Epithelial cell of prostate (primary cell): Measurements from ENCODE around the gene PSMA5.
A peak's percentile ranks its signal among the peaks of the same experiment; 100 is the strongest.
"Not testable (repeated sequence)": the region's sequence is repeated elsewhere in the genome, so short reads cannot be mapped to it uniquely, and the experiment has no call there.

ENCODE experiments used
- DNase-seq: peaks from one replicate; pipeline ENCODE4 v3.0.0-alpha.2; 2011; ENCODE audit warnings: low read depth, low spot score
- H3K27ac ChIP-seq: fragments of 450-650 bp; 2 replicates; pipeline ENCODE4 v1.5.1; 2017; ENCODE audit warnings: mild to moderate bottlenecking

The PSMA5 gene

GRCh38 chr1:109426281-109427170 is at the start of gene PSMA5:
TSS of gene PSMA5 (minus strand) at chr1:109426448. CDS start at chr1:109426330, 118 bp downstream.
- DNase-seq = peak; percentile 99

GRCh38 chr1:109475261-109475660 is 49.0 kb upstream of the PSMA5 start:
- no peak for DNase-seq
- no peak overlapping the region for H3K27ac ChIP-seq

More at GRCh38 chr1:109426281-109427170, at the start of gene PSMA5:
- peak within 1 kb of the TSS; percentile 88 for H3K27ac ChIP-seq

DNA sequence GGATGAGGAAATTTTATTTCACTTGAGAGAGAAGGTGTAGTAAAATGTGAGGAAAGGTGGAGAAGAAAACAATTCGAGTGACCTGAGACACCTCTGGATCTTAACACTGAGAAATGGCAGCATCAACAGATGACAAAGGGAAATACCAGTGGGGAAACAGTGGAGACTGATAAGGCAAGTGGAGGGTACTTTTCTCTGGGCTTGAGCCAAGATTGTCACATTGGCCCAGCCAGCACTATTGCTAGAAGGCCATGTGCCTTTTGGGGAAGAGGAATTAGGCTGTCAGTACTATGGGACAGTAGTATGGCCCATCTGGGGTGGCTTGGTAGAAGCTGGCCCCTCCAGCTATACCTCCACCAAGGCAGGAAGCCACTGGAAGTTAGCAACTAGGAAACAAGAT is 48.4 kb upstream of the PSMA5 start:
- H3K27ac ChIP-seq = no peak overlapping the region
- DNase-seq = no peak

DNA sequence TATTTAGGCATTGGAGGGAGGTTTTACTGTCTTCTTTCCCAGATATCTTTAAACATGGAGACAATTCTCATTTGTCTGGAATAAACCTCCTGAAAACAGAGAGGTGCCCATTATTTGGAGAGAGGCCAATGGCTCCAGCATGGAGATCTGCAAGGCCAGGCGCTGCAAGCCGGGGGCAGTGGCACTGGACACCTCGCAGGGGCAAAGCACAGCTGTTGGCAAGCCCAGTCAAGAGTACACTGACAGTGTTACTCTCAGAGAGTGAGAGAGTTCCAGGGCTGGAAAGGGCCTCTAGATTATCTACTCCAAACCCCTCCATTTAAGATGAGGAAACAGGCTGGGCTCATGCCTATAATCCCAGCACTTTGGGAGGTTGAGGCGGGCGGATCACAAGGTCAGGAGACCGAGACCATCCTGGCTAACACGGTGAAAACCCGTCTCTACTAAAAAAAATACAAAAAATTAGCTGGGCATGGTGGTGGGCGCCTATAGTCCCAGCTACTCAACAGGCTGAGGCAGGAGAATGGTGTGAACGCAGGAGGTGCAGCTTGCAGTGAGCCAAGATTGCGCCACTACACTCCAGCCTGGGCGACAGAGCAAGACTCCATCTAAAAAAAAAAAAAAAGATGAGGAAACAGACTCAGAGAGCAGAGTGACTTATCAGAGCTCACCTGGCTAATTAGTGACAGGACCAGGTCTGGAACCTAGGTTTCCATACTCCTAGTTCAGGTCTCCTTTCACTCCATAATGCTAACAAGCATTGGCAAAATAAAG is 47.2 kb upstream of the PSMA5 start:
- DNase-seq, H3K27ac ChIP-seq: not testable (repeated sequence)

GRCh38 chr1:109472779-109473178 is 46.5 kb upstream of the PSMA5 start:
- no peak overlapping the region for H3K27ac ChIP-seq
- no peak for DNase-seq

DNA sequence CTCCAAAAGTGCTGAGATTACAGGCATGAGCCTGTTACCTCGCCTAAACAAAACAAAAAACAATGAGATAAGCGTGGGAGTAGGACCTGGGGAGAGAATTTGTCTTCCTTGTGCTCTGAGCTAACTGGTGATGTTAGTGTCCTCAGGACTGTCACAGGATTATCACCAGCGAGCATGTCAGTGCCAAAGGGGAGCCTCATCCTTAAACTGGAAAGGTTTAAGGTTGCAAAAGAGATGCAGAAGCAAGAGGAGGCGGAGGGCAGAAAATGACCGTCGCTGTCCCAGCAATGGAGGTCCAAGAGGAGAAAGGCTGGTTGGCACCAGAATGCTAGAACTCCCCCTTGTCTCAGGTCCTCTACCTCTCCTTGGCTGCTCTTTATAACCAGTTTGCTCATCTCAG is 44.0 kb upstream of the PSMA5 start:
- no peak for DNase-seq
- H3K27ac ChIP-seq = no peak overlapping the region

- no peak overlapping the region for H3K27ac ChIP-seq
- DNase-seq = no peak
These were observed 42.7 kb upstream of the PSMA5 start for GRCh38 chr1:109468903-109469302.

DNA sequence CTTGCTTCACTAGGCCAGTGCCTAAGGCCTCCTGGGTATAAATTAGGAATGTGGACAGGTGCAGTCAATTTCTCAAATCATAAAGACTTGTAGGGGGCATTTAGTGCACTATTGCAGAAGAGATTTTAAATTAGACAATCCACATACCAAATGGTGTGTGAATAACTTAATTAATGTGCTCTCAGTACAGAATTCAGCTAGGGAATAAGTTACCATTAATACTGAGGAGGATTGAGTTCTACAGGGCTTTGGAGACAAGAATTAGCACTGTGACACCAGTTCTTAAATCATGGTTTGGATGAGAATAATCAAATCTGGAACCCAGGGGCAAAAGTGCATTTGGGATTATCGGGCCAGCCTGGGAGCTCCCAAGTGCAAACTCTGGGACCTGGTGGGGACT is 41.8 kb upstream of the PSMA5 start:
- no peak for DNase-seq
- H3K27ac ChIP-seq = no peak overlapping the region

- DNase-seq = no peak
- no peak overlapping the region for H3K27ac ChIP-seq
These were observed 41.1 kb upstream of the PSMA5 start for GRCh38 chr1:109467301-109467777.

- no peak for DNase-seq
- H3K27ac ChIP-seq = no peak within 1 kb of the TSS
These were observed 40.4 kb upstream of the PSMA5 start, which contains the start of gene SYPL2 for GRCh38 chr1:109466452-109467300. TSS of gene SYPL2 (plus strand) at chr1:109466546. CDS start at chr1:109466844, 298 bp downstream.

- no peak overlapping the region for H3K27ac ChIP-seq
- DNase-seq = no peak
These were observed 39.8 kb upstream of the PSMA5 start for GRCh38 chr1:109466125-109466451.

GRCh38 chr1:109457819-109458218 is 31.6 kb upstream of the PSMA5 start:
- H3K27ac ChIP-seq = no peak overlapping the region
- DNase-seq = no peak

DNA sequence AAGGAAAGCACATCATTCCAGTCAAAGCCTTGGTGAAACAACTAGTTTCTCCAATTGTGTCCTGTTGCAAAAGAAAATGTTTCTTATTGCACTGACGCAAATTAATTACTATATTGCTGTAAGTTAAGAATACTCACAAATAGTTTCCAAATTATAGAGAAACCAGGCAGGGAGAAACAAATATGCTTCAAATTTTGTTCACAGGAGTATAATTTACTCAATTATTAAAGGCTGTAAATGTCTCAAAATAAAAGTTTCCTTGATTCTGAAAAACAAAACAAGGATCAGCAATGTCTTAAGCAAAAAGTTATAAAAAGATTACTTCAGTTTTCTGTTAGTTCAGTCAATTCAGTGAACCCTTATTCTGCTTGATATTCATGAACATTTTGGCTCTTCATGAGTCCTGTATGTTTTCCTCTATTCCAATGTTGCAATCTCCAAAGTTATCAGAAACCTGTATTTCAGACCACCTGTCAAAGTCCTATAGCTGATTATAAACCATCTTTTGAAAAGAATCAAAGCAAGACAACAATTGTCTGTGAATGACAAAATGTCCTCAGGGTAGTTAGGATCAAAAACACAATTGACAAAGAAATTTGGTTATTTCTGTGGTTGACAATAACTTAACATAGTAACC is 28.4 kb upstream of the PSMA5 start:
- H3K27ac ChIP-seq = no peak overlapping the region
- DNase-seq = no peak

GRCh38 chr1:109447524-109447923 is 21.3 kb upstream of the PSMA5 start:
- no peak overlapping the region for H3K27ac ChIP-seq
- no peak for DNase-seq

GRCh38 chr1:109445949-109446695 is 19.9 kb upstream of the PSMA5 start:
- not testable (repeated sequence) for DNase-seq, H3K27ac ChIP-seq

DNA sequence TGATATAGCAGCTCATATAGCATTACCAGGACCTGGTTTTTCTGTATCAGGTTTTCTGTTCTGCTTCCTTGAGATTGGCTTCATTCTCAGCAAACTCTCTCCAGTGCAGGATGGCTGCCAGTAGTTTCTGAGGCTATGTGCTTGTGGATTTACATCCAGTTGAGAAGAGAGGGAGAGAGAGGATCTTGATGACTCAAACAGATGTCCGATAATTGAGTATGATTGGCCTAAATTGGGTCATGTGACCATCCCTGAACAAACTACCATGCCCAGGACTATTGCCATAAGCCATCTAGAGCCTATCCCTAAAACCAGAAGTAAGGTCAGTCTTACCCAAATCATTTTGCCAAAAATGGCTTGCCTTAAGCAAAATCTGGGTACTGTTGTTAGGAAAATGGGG is 18.1 kb upstream of the PSMA5 start:
- DNase-seq = no peak
- no peak overlapping the region for H3K27ac ChIP-seq

DNA sequence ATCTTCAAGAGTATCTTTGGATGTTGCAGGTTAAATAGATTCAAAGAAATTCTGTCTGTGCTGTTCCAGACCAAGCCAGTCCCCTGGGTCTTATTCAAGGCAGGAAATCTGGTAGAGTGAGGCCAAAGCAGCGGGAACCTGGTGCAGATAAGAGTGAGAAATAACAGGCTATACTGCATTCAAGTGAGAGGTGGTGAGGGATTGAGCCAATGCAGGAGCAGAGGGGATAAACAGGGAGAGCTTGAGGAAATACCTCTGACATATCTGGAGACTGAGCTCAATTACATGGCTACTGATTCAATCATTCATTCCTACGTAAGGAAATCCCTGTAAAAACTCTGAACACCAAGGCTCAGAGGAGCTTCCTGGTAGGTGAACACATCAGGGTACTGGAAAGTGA is 17.2 kb upstream of the PSMA5 start:
- DNase-seq = no peak
- H3K27ac ChIP-seq = no peak overlapping the region

- no peak overlapping the region for H3K27ac ChIP-seq
- no peak for DNase-seq
These were observed 14.8 kb upstream of the PSMA5 start for GRCh38 chr1:109441069-109441468.

- no peak overlapping the region for H3K27ac ChIP-seq
These were observed 12.6 kb upstream of the PSMA5 start for GRCh38 chr1:109438798-109439297.

More at GRCh38 chr1:109438798-109439297, 12.6 kb upstream of the PSMA5 start:
- DNase-seq = no peak
